ENCODE results near the gene DIRAS2. TPM values are rescaled to one million over a fixed set of nuclear protein-coding genes. Genes with fewer than 3 reads are reported as not detected.

DIRAS2 gene
- total and polyA plus RNA-seq, 2 donors (not counting 1 experiment from before 2014, with no cell fraction given): not detected

GRCh38 chr9:90578126-90578815 lies 64.4 kb downstream of the DIRAS2 start:
- Histone ChIP-seq H3K9me3 (ENCODE audit: control extremely low read depth in 1 of 3, control insufficient read depth in 2 of 3, insufficient read depth in 1 of 3, low read length in 2 of 3) (no peaks in the 10 kb centered on the region), H3K36me3 (replicated peaks in 1 of 2; ENCODE audit: control extremely low read depth in 1 of 2, control insufficient read depth in 1 of 2, extremely low read depth in 1 of 2, insufficient read depth in 2 of 2, low read length in 1 of 2) (no peaks in the 10 kb centered on the region), H3K4me1 (ENCODE audit: control insufficient read depth in 2 of 2, insufficient read depth in 2 of 2, low read length in 2 of 2) (no peaks in the 10 kb centered on the region), H3K79me2 (ENCODE audit: control insufficient read depth, insufficient read depth, low read length) (no peaks in the 10 kb centered on the region), H3K27ac (ENCODE audit: low read length in 2 of 2) (no peak overlapping the region), H2AFZ (ENCODE audit: insufficient read depth, low read depth, low read length, poor library complexity, severe bottlenecking) (no peak overlapping the region), H4K20me1 (ENCODE audit: control insufficient read depth, insufficient read depth, low read length, poor library complexity, severe bottlenecking) (no peaks in the 10 kb centered on the region), H3K4me2 (replicated peaks; ENCODE audit: low read depth, low read length, poor library complexity, severe bottlenecking) (no peak overlapping the region), H3K27me3 (replicated peaks in 1 of 4; ENCODE audit: control extremely low read depth in 1 of 4, control insufficient read depth in 3 of 4, insufficient read depth in 4 of 4, low read length in 3 of 4) (peaks cover 0 to 6% (median 0%) of the 10 kb centered on the region in 4 experiments), H3K9ac (ENCODE audit: low read length) (no peak overlapping the region), H3K4me3 (ENCODE audit: control extremely low read depth in 1 of 5, extremely low read depth in 1 of 5, insufficient read depth in 1 of 5, low read depth in 2 of 5, low read length in 4 of 5) (no peak overlapping the region)
- H3K9me3 Mint-ChIP-seq (ENCODE audit: insufficient read depth): no peaks in the 10 kb centered on the region
- TF ChIP-seq EZH2 (IDR thresholded peaks at IDR 0.05; ENCODE audit: borderline replicate concordance, insufficient read depth, low read depth, low read length, poor library complexity, severe bottlenecking): no peak
- no peak for TF ChIP-seq CTCF (IDR thresholded peaks at IDR 0.05)
- no peak overlapping the region for H3K27ac Mint-ChIP-seq
- CTCF ChIA-PET: no interaction called here
- intact Hi-C loops (cut with micrococcal nuclease): no loop called here
- no peak for ATAC-seq (ENCODE audit: low read depth)
- no peak overlapping the region for H3K4me3 Mint-ChIP-seq
- no CpG with 5 or more reads among the region's 3 CpGs for WGBS (ENCODE audit: insufficient coverage)
- no peaks in the 10 kb centered on the region for H3K4me1 Mint-ChIP-seq
- no peak for DNase-seq
- H3K27me3 Mint-ChIP-seq: peaks cover 10% of the 10 kb centered on the region
- POLR2A ChIA-PET: no interaction called here

- no CpG with 5 or more reads among the region's 1 CpG for WGBS (ENCODE audit: insufficient coverage)
- POLR2A ChIA-PET: no interaction called here
Observed at GRCh38 chr9:90569511-90569910, 73.1 kb downstream of the DIRAS2 start.

More at GRCh38 chr9:90569511-90569910, 73.1 kb downstream of the DIRAS2 start:
- CTCF ChIA-PET: interaction anchor here (0.7 kb wide), 1 partner anchor 704 kb away, joined by 5 read pairs; no protein-coding TSS in a partner anchor
- Histone ChIP-seq H3K79me2 (ENCODE audit: control insufficient read depth, insufficient read depth, low read length) (no peaks in the 10 kb centered on the region), H3K27ac (ENCODE audit: low read length in 2 of 2) (no peak overlapping the region), H3K4me2 (replicated peaks; ENCODE audit: low read depth, low read length, poor library complexity, severe bottlenecking) (no peak overlapping the region), H3K36me3 (replicated peaks in 1 of 2; ENCODE audit: control extremely low read depth in 1 of 2, control insufficient read depth in 1 of 2, extremely low read depth in 1 of 2, insufficient read depth in 2 of 2, low read length in 1 of 2) (no peaks in the 10 kb centered on the region), H3K9ac (ENCODE audit: low read length) (no peak overlapping the region), H3K27me3 (replicated peaks in 1 of 4; ENCODE audit: control extremely low read depth in 1 of 4, control insufficient read depth in 3 of 4, insufficient read depth in 4 of 4, low read length in 3 of 4) (peaks cover 0 to 5% (median 0%) of the 10 kb centered on the region in 4 experiments), H3K4me3 (ENCODE audit: control extremely low read depth in 1 of 5, extremely low read depth in 1 of 5, insufficient read depth in 1 of 5, low read depth in 2 of 5, low read length in 4 of 5) (no peak overlapping the region), H4K20me1 (ENCODE audit: control insufficient read depth, insufficient read depth, low read length, poor library complexity, severe bottlenecking) (no peaks in the 10 kb centered on the region), H3K4me1 (ENCODE audit: control insufficient read depth in 2 of 2, insufficient read depth in 2 of 2, low read length in 2 of 2) (peaks cover 0 to 10% of the 10 kb centered on the region in 2 donors), H3K9me3 (ENCODE audit: control extremely low read depth in 1 of 3, control insufficient read depth in 2 of 3, insufficient read depth in 1 of 3, low read length in 2 of 3) (no peaks in the 10 kb centered on the region), H2AFZ (ENCODE audit: insufficient read depth, low read depth, low read length, poor library complexity, severe bottlenecking) (no peak overlapping the region)
- intact Hi-C loops (cut with micrococcal nuclease): no loop called here
- TF ChIP-seq EZH2 (IDR thresholded peaks at IDR 0.05; ENCODE audit: borderline replicate concordance, insufficient read depth, low read depth, low read length, poor library complexity, severe bottlenecking) (no peak), CTCF (IDR thresholded peaks at IDR 0.05) (no peak)
- no peak overlapping the region for H3K27ac Mint-ChIP-seq
- no peaks in the 10 kb centered on the region for H3K9me3 Mint-ChIP-seq (ENCODE audit: insufficient read depth)
- H3K4me3 Mint-ChIP-seq: no peak overlapping the region
- DNase-seq (no peak), ATAC-seq (ENCODE audit: low read depth) (no peak)
- H3K27me3 Mint-ChIP-seq: peaks cover 16% of the 10 kb centered on the region
- H3K4me1 Mint-ChIP-seq: no peaks in the 10 kb centered on the region
